PFSK-1 (cell line): ENCODE measurements around the gene FEZF2.

ENCODE experiments used
- FOXP2 ChIP-seq: optimal IDR thresholded peaks from 2 replicates; pipeline ENCODE3; 2011; ENCODE audit warnings: borderline replicate concordance, control low read depth, inconsistent platforms; ENCODE audit not compliant: insufficient read depth; ENCODE audit errors: extremely low read length, extremely low read depth
- POLR2AphosphoS5 ChIP-seq: IDR thresholded peaks from 2 replicates; pipeline ENCODE4 v1.6.1; 2012; ENCODE audit warnings: low read depth, mild to moderate bottlenecking, control low read depth, low read length, moderate library complexity
- REST ChIP-seq, 2 experiments: IDR thresholded peaks; 2 replicates each; pipeline versions ENCODE4 v1.6.1 to v1.8.0; 2011 to 2012; ENCODE audit warnings: low read depth in 2 of 2, low read length in 2 of 2, control low read depth in 1 of 2, inconsistent platforms in 1 of 2, mild to moderate bottlenecking in 1 of 2, moderate library complexity in 1 of 2; ENCODE audit not compliant: insufficient read depth in 1 of 2
- SIN3A ChIP-seq: IDR thresholded peaks from 2 replicates; pipeline ENCODE4 v1.6.1; 2012; ENCODE audit warnings: mild to moderate bottlenecking, low read length, moderate library complexity, borderline replicate concordance; ENCODE audit not compliant: insufficient read depth
- TAF1 ChIP-seq: IDR thresholded peaks from 2 replicates; pipeline ENCODE4 v1.6.1; 2012; ENCODE audit warnings: low read length, control low read depth, borderline replicate concordance; ENCODE audit not compliant: insufficient read depth

Gene FEZF2

GRCh38 chr3:62378921-62379320, 5.6 kb upstream of the FEZF2 start:
- no peak for TF ChIP-seq REST (IDR thresholded peaks at IDR 0.05; ENCODE audit: insufficient read depth in 1 of 2, low read depth in 2 of 2, low read length in 2 of 2)
- TF ChIP-seq FOXP2: no peak
- TF ChIP-seq TAF1: no peak
- TF ChIP-seq SIN3A: no peak
- TF ChIP-seq POLR2AphosphoS5: no peak

- no peak for TF ChIP-seq TAF1
- TF ChIP-seq POLR2AphosphoS5: no peak
- TF ChIP-seq REST (IDR thresholded peaks at IDR 0.05; ENCODE audit: insufficient read depth in 1 of 2, low read depth in 2 of 2, low read length in 2 of 2): no peak
- no peak for TF ChIP-seq FOXP2
- no peak for TF ChIP-seq SIN3A
These were observed 5.0 kb upstream of the FEZF2 start for GRCh38 chr3:62378311-62378789.

- TF ChIP-seq REST (IDR thresholded peaks at IDR 0.05; ENCODE audit: insufficient read depth in 1 of 2, low read depth in 2 of 2, low read length in 2 of 2): no peak
- no peak for TF ChIP-seq FOXP2
- TF ChIP-seq TAF1: no peak
- TF ChIP-seq POLR2AphosphoS5: no peak
These were observed 3.8 kb upstream of the FEZF2 start for GRCh38 chr3:62376906-62377877.

GRCh38 chr3:62376454-62376720, 3.0 kb upstream of the FEZF2 start:
- TF ChIP-seq FOXP2 (no peak), SIN3A (no peak), POLR2AphosphoS5 (no peak), REST (IDR thresholded peaks at IDR 0.05; ENCODE audit: insufficient read depth in 1 of 2, low read depth in 2 of 2, low read length in 2 of 2) (no peak)
